Measurements from ENCODE around the gene BAG3.
"Not testable (repeated sequence)": the region's sequence is repeated elsewhere in the genome, so short reads cannot be mapped to it uniquely, and the experiment has no call there.

BAG3 gene

GRCh38 chr10:119650692-119651513 lies at the start of gene BAG3:
Gene BAG3, plus strand, starts transcription at chr10:119651380. Its CDS starts 296 bp downstream, at chr10:119651676.
- DNase-seq = peak; percentile 62

DNA sequence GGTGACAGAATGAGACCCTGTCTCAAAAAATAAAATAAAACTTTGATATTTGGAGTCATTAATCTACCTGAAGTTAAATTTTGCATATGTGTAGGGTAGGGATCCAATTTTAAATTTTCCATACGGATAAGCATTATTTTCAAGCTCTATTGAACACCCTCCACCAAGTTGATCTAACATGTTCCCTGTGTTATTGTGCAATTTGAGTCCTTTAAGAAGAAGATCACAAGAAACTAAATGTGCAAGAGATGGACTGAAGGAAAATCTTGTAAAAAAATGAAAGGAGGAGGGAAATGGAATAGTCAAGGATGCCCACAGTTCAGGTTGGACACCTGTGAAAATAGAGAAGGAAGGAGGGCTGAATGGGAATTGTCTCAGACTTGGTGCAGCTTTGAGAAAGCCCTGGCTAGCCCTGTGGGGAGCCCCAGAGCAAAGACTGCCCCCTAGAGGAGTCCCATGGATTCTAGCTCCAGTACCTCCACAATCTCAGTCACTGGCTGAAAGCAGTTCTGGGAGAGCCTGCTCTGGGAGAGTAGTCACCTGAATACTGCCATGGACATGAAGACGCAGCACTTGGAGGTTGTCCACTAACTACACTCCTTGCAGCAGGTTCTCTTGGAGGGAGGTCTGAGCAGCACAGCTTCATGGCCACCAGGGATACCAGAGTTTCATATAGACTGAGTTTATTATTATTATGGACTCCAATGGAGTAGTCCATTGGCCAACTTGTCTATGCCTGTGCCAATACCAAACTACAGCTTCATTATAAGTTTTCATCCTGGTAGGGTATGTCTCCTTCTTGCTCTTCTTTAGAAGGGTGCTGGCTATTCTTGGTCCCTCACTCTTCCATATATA lies 48.7 kb upstream of the BAG3 start:
- DNase-seq = no peak

GRCh38 chr10:119604468-119604867 lies 46.7 kb upstream of the BAG3 start:
- DNase-seq = no peak

GRCh38 chr10:119608316-119609155 lies 42.6 kb upstream of the BAG3 start:
- no peak for DNase-seq

DNA sequence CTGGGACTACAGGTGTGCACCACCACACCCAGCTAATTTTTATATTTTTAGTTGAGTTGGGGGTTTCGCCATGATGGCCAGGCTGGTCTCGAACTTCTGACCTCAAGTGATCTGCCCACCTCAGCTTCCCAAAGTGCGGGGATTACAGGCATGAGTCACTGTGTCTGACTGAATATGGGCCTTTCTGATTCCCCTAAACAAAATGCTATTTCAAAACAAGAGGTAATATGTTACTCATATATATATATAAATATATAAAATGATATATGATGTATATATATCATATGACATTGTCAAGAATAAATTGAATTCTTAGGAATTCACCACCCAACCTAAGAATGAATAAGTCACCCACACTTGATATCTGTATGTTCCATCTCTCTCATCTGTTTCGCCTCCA lies 41.7 kb upstream of the BAG3 start:
- no peak for DNase-seq

GRCh38 chr10:119611433-119611832 lies 39.7 kb upstream of the BAG3 start:
- no peak for DNase-seq

DNA sequence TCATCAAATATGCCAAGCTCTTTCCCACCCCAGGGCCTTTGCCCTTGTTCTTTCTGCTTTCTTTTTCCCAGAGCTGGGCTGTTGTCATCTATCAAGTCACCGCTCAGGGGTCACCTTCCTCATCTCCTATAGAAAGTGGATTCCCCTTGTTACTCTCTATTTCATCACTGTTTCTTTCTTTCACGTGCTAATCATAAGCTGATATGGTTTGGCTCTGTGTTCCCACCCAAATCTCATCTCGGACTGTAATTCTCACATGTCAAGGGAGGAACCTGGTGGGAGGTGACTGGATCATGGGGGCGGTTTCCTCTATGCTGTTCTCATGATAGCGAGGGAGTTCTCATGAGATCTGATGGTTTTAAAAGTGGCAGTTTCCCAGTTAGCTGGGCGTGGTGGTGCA lies 37.4 kb upstream of the BAG3 start:
- DNase-seq = no peak

DNA sequence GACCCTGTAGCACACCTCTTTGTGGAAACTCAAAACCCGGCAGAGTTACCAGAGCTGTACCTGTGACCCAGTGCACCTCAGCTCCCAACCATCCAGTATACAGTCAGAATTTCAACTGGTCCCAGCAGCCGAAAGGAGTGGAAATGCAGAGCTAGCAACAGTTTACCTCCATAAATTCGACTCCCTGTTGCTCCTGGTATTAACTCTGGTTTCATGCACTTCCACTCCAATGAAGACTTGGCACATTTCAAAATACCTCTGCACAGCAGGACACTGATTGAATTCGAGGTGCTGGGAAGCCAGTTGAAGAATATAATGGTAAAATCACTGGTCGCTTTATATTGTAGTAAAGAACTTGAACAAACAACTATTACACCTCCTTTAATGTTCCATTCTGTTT lies 36.5 kb upstream of the BAG3 start:
- DNase-seq = no peak

- DNase-seq = no peak
Observed at GRCh38 chr10:119616882-119617570, 34.2 kb upstream of the BAG3 start.

- DNase-seq = no peak
Observed at GRCh38 chr10:119619215-119619614, 32.0 kb upstream of the BAG3 start.

GRCh38 chr10:119619811-119620210 lies 31.4 kb upstream of the BAG3 start:
- DNase-seq = not testable (repeated sequence)

GRCh38 chr10:119620241-119621077 lies 30.7 kb upstream of the BAG3 start:
- DNase-seq = no peak

DNA sequence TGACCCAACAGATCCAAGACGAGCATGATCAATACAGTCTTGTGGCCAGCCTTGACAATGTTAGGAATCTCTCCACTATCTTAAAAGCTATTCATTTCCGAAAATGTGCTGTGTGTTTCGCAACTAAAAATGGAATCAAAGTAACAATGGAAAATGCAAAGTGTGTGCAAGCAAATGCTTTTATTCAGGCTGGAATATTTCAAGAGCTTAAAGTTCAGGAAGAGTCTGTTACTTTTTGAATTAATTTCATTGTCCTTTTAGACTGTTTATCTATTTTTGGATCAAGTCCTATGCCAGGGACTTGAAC lies 30.1 kb upstream of the BAG3 start:
- DNase-seq = no peak

GRCh38 chr10:119625570-119626280 lies 25.5 kb upstream of the BAG3 start:
- no peak for DNase-seq

- DNase-seq = no peak
Observed at GRCh38 chr10:119630300-119630699, 20.9 kb upstream of the BAG3 start.

DNA sequence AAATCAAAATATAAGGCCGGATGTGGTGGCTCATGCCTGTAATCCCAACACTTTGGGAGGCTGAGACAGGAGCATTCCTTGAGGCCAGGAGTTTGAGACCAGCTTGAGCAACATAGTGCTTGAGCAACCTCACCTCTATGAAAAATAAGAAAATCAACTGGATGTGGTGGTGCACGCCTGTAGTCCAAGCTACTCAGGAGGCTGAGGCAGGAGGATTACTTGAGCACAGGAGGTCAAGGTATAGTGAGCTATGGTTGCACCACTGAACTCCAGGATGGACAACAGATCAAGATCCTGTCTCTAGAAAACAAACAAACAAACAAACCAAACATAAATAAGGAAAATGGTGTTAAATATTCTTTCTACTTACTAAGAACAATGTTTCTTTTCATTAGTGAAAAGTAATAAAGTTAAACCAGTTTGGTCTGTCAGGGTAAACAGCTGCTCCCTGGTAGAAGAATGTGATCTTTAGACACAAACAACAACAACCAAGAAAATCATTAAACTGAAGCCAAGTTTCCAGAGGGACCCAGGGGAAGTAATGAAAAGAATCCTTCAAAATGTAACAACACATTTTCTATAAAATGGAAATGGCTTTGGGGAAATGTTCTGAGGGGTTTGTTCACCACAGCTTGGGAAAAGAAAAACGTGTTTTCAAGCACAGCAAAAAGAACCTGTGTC lies 17.5 kb upstream of the BAG3 start:
- no peak for DNase-seq

- DNase-seq = no peak
Observed at GRCh38 chr10:119634219-119634544, 17.0 kb upstream of the BAG3 start.

DNA sequence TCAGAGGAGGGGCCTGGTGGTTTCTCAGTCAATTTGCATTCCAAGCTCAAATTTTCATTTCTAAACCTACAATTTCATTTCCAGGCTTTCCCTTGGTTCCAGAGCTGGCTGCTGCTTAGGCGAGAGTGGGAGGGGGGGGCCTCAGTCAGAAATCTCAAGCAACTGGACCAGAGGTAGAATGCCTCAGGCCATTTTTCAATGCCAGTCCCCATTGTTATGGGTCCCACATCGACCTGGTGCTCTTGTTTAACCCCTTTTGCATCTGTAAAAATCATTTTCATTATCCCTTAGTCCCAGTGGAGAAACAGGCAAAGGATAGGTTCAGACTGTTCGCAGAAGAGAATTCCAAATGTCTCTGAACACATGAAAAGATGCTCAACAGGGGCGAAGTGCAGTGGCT lies 13.5 kb upstream of the BAG3 start:
- DNase-seq = no peak

- no peak for DNase-seq
Observed at GRCh38 chr10:119638982-119639381, 12.2 kb upstream of the BAG3 start.

- no peak for DNase-seq
Observed at GRCh38 chr10:119640384-119640783, 10.8 kb upstream of the BAG3 start.
